D721Med (cell line): Measurements from ENCODE around the gene GCC2.
A peak's percentile ranks its signal among the peaks of the same experiment; 100 is the strongest.

Experiments
- DNase-seq: peaks from one replicate; pipeline ENCODE4 v3.0.0; 2011; ENCODE audit warnings: low spot score; ENCODE audit not compliant: insufficient read length
- FAIRE-seq: peaks from 2 replicates; lab custom pipeline; 2011; peaks lifted over from hg19 to GRCh38; lab: Jason Lieb, UNC
- TF ChIP-seq, protein P1 (sequence below): IDR thresholded peaks from 2 replicates; pipeline ENCODE4 v1.5.1; 2012; ENCODE audit warnings: mild to moderate bottlenecking, control low read depth; ENCODE audit not compliant: insufficient read depth; ENCODE audit errors: missing control alignments

GCC2 gene

DNA sequence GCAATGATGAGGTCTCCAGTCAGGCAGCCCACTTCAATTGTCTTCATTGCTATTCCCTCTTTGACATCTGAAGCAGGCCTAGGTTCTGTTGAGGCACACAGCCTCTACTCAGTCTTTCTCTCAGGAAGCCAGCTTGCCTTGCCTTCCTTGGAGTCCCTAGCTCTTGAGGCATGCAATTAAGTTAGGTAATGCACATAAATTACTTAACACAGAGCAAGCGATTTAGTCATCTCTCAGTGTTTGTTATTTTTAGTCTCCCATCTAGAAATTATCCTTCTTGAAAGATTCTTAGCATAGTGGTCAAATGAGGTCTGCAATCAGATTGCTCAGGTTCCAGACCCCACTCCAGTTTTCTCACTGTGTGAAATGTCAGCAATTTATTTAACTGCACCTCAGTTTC is 39.2 kb upstream of the GCC2 start:
- FAIRE-seq (no peak), DNase-seq (no peak)
- TF ChIP-seq, protein P1, sequence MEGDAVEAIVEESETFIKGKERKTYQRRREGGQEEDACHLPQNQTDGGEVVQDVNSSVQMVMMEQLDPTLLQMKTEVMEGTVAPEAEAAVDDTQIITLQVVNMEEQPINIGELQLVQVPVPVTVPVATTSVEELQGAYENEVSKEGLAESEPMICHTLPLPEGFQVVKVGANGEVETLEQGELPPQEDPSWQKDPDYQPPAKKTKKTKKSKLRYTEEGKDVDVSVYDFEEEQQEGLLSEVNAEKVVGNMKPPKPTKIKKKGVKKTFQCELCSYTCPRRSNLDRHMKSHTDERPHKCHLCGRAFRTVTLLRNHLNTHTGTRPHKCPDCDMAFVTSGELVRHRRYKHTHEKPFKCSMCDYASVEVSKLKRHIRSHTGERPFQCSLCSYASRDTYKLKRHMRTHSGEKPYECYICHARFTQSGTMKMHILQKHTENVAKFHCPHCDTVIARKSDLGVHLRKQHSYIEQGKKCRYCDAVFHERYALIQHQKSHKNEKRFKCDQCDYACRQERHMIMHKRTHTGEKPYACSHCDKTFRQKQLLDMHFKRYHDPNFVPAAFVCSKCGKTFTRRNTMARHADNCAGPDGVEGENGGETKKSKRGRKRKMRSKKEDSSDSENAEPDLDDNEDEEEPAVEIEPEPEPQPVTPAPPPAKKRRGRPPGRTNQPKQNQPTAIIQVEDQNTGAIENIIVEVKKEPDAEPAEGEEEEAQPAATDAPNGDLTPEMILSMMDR = no peak

GRCh38 chr2:108412995-108413710 is 35.9 kb upstream of the GCC2 start:
- TF ChIP-seq, protein P1 = no peak
- FAIRE-seq (no peak), DNase-seq (no peak)

- TF ChIP-seq, protein P1 = no peak
- DNase-seq (no peak), FAIRE-seq (no peak)
These were observed 35.3 kb upstream of the GCC2 start for GRCh38 chr2:108413711-108414095.

- DNase-seq = no peak
- TF ChIP-seq, protein P1 = no peak
- no peak for FAIRE-seq
These were observed 34.6 kb upstream of the GCC2 start for GRCh38 chr2:108414256-108414876.

DNA sequence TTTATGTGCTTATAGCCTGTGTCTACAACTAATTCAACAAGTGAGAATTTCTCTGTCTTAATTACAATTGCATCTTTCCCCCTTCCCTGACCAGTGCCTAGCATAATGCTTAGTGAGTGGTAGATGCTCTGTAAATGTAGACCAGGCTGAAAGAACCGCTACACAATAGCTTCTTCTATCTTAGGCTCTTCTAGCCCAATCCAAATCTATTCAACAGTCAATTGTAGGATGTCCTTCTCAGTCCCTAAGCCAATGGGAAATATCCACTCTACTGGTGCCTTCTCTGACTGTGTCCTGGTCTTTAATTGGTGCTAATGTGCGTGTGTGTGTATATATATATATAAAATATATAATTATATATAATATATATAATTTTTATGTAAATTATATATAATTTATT is 34.1 kb upstream of the GCC2 start:
- DNase-seq = no peak
- TF ChIP-seq, protein P1 = no peak
- FAIRE-seq = no peak

DNA sequence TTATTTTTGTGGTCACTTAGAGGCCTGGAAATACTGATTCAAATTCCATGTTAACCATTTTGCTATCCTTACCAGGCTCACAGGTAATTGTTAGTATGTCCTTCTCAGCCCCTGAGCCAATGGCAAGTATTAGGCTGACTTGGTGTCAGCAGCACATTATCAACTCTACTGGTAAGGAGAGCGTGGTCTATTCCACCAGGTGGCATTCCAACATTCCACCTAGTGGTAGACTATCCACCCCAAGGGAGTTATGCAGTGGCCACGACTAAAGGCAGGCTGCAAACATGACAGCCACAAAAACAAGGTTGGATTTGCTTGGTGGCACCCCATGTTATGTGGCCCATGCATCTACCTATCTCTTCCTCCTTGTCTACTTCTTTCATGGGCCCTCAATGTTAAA is 31.8 kb upstream of the GCC2 start:
- DNase-seq (no peak), FAIRE-seq (no peak)
- TF ChIP-seq, protein P1 = peak; percentile 35

- DNase-seq = no peak
- TF ChIP-seq, protein P1 = no peak
- no peak for FAIRE-seq
These were observed 30.6 kb upstream of the GCC2 start for GRCh38 chr2:108418416-108418815.
